Loucy (cell line): ENCODE results near the gene CTNNA2.

Experiments
- H2AFZ ChIP-seq: fragments of 200-600 bp; sonication (generic); 2 replicates; pipeline ENCODE4 v1.6.0; 2016; ENCODE audit warnings: antibody characterized with exemption, mild to moderate bottlenecking, low read length, moderate library complexity
- H3F3A ChIP-seq: fragments of 200-600 bp; 2 replicates; pipeline ENCODE4 v1.6.0; 2016; ENCODE audit warnings: antibody characterized with exemption, low read depth, mild to moderate bottlenecking
- H3K27me3 ChIP-seq: fragments of 200-600 bp; sonication (generic); 2 replicates; pipeline ENCODE4 v1.6.1; 2014; ENCODE audit warnings: low read length, mild to moderate bottlenecking; ENCODE audit not compliant: insufficient read depth, poor library complexity, severe bottlenecking
- H3K36me3 ChIP-seq: fragments of 200-600 bp; sonication (generic); 2 replicates; pipeline ENCODE4 v1.6.1; 2016; ENCODE audit warnings: low read length; ENCODE audit not compliant: insufficient read depth
- H3K4me1 ChIP-seq: fragments of 200-600 bp; sonication (generic); 2 replicates; pipeline ENCODE4 v1.5.1; 2014; ENCODE audit warnings: low read length, mild to moderate bottlenecking; ENCODE audit not compliant: insufficient read depth, poor library complexity, severe bottlenecking
- H3K4me2 ChIP-seq: fragments of 200-600 bp; sonication (generic); 2 replicates; pipeline ENCODE4 v1.6.0; 2014; ENCODE audit warnings: antibody characterized with exemption, low read length, low read depth, mild to moderate bottlenecking; ENCODE audit not compliant: poor library complexity, severe bottlenecking
- H3K4me3 ChIP-seq: fragments of 200-600 bp; sonication (generic); 2 replicates; pipeline ENCODE4 v1.5.1; 2014; ENCODE audit warnings: low read length, mild to moderate bottlenecking, mixed read lengths; ENCODE audit not compliant: poor library complexity, severe bottlenecking
- H3K79me2 ChIP-seq: fragments of 200-600 bp; sonication (generic); 2 replicates; pipeline ENCODE4 v1.6.1; 2014; ENCODE audit warnings: low read length; ENCODE audit not compliant: insufficient read depth
- H3K9ac ChIP-seq: fragments of 200-600 bp; sonication (generic); 2 replicates; pipeline ENCODE4 v1.6.0; 2014; ENCODE audit warnings: mild to moderate bottlenecking, low read depth, low read length, moderate library complexity; ENCODE audit not compliant: poor library complexity, severe bottlenecking
- H3K9me2 ChIP-seq: fragments of 200-600 bp; sonication (generic); replicated peaks from 2 replicates; pipeline ENCODE4 v1.6.1; 2016; ENCODE audit warnings: low read depth, low read length, mixed read lengths
- H3K9me3 ChIP-seq: fragments of 200-600 bp; sonication (generic); 2 replicates; pipeline ENCODE4 v1.6.1; 2014; ENCODE audit warnings: mild to moderate bottlenecking, antibody characterized with exemption, low read length, low read depth; ENCODE audit not compliant: insufficient read depth
- H4K20me1 ChIP-seq: fragments of 200-600 bp; sonication (generic); 2 replicates; pipeline ENCODE4 v1.6.0; 2014; ENCODE audit warnings: antibody characterized with exemption, low read length, mild to moderate bottlenecking; ENCODE audit not compliant: insufficient read depth, poor library complexity, severe bottlenecking
- CTCF ChIP-seq: fragments of 200-600 bp; sonication (generic); conservative IDR thresholded peaks from 2 replicates; pipeline ENCODE4 v1.5.1; 2014; ENCODE audit warnings: mild to moderate bottlenecking, antibody characterized with exemption, low read length
- EZH2phosphoT487 ChIP-seq: fragments of 200-600 bp; IDR thresholded peaks from 2 replicates; pipeline ENCODE4 v1.6.1; 2018; ENCODE audit warnings: antibody characterized with exemption, mild to moderate bottlenecking, moderate library complexity, borderline replicate concordance

The CTNNA2 gene

GRCh38 chr2:79789811-79790210 lies 277.0 kb downstream of the CTNNA2 start:
- TF ChIP-seq CTCF, result no peak
- H3K9me2 ChIP-seq, result no peaks in the 10 kb centered on the region
- no peaks in the 10 kb centered on the region for H3F3A ChIP-seq
- H3K4me3 ChIP-seq, result no peak overlapping the region
- H3K9ac ChIP-seq, result no peak overlapping the region
- H3K9me3 ChIP-seq, result 0 out of 2 replicates have a peak, but pooled peaks cover 2% of the 10 kb centered on the region
- H3K27me3 ChIP-seq, result no peaks in the 10 kb centered on the region
- no peaks in the 10 kb centered on the region for H3K79me2 ChIP-seq
- no peak overlapping the region for H2AFZ ChIP-seq
- H3K4me1 ChIP-seq, result no peaks in the 10 kb centered on the region
- no peaks in the 10 kb centered on the region for H3K36me3 ChIP-seq
- no peak overlapping the region for H3K4me2 ChIP-seq
- H4K20me1 ChIP-seq, result no peaks in the 10 kb centered on the region

GRCh38 chr2:79792090-79792489 lies 279.2 kb downstream of the CTNNA2 start:
- H2AFZ ChIP-seq, result no peak overlapping the region
- TF ChIP-seq EZH2phosphoT487 (no peak), CTCF (no peak)
- H3K9me2 ChIP-seq, result no peaks in the 10 kb centered on the region
- no peaks in the 10 kb centered on the region for H3K79me2 ChIP-seq
- H3K9ac ChIP-seq, result no peak overlapping the region
- H3K4me1 ChIP-seq, result no peaks in the 10 kb centered on the region
- no peaks in the 10 kb centered on the region for H3K27me3 ChIP-seq
- H3K36me3 ChIP-seq, result no peaks in the 10 kb centered on the region
- 0 out of 2 replicates have a peak, but pooled peaks cover 2% of the 10 kb centered on the region for H3K9me3 ChIP-seq
- no peaks in the 10 kb centered on the region for H4K20me1 ChIP-seq
- no peak overlapping the region for H3K4me3 ChIP-seq
- no peak overlapping the region for H3K4me2 ChIP-seq
- H3F3A ChIP-seq, result no peaks in the 10 kb centered on the region

- no peaks in the 10 kb centered on the region for H3K27me3 ChIP-seq
- no peaks in the 10 kb centered on the region for H3K4me1 ChIP-seq
- 0 out of 2 replicates have a peak, but pooled peaks cover 2% of the 10 kb centered on the region for H3K9me3 ChIP-seq
- H3K4me2 ChIP-seq, result no peak overlapping the region
- TF ChIP-seq EZH2phosphoT487 (no peak), CTCF (no peak)
- no peaks in the 10 kb centered on the region for H3K9me2 ChIP-seq
- H3K79me2 ChIP-seq, result no peaks in the 10 kb centered on the region
- no peaks in the 10 kb centered on the region for H4K20me1 ChIP-seq
- H3K36me3 ChIP-seq, result no peaks in the 10 kb centered on the region
- no peak overlapping the region for H2AFZ ChIP-seq
- H3K9ac ChIP-seq, result no peak overlapping the region
- H3F3A ChIP-seq, result no peaks in the 10 kb centered on the region
- no peak overlapping the region for H3K4me3 ChIP-seq
These were observed 280.2 kb downstream of the CTNNA2 start for GRCh38 chr2:79793006-79793405.
